Kidney epithelial cell (primary cell): ENCODE results near the gene KCNK5. TPM values are rescaled to one million over a fixed set of nuclear protein-coding genes. Genes with fewer than 3 reads are reported as not detected.

Source experiments
- DNase-seq: peaks from one replicate; pipeline ENCODE4 v3.0.0-alpha.2; 2010; ENCODE audit warnings: low read depth
- H3K27me3 ChIP-seq: 2 replicates; pipeline ENCODE4 v1.6.0; 2011; ENCODE audit warnings: low read length; ENCODE audit not compliant: control insufficient read depth, insufficient read depth
- H3K36me3 ChIP-seq: 2 replicates; pipeline ENCODE4 v1.5.1; 2011; ENCODE audit warnings: low read length; ENCODE audit not compliant: control insufficient read depth, insufficient read depth
- H3K4me3 ChIP-seq: 2 replicates; pipeline ENCODE4 v1.5.1; 2011; ENCODE audit warnings: low read depth, mild to moderate bottlenecking, control low read depth, low read length
- CTCF ChIP-seq: IDR thresholded peaks from 2 replicates; pipeline ENCODE4 v1.5.1; 2011; ENCODE audit warnings: mild to moderate bottlenecking, moderate library complexity, low read length, control low read depth, inconsistent platforms; ENCODE audit not compliant: insufficient read depth, poor library complexity, severe bottlenecking
- total RNA-seq: library from RNA; depleted of rRNA; stranded (reverse); fragments of >200 nt; gene quantifications from 2 replicates; pipeline ENCODE4 v1.2.3, GENCODE V29; 2015

The KCNK5 gene
- total RNA-seq, 1 donor from 2014 or later: 2.3 TPM

GRCh38 chr6:39190545-39191235, 38.6 kb downstream of the KCNK5 start:
- no peaks in the 10 kb centered on the region for H3K36me3 ChIP-seq
- no peak overlapping the region for H3K4me3 ChIP-seq
- no peak for TF ChIP-seq CTCF
- H3K27me3 ChIP-seq: no peaks in the 10 kb centered on the region
- DNase-seq: no peak

GRCh38 chr6:39189915-39190544, 39.2 kb downstream of the KCNK5 start:
- no peak for DNase-seq
- H3K36me3 ChIP-seq: no peaks in the 10 kb centered on the region
- peak; percentile 52 for TF ChIP-seq CTCF
- H3K4me3 ChIP-seq: no peak overlapping the region
- H3K27me3 ChIP-seq: no peaks in the 10 kb centered on the region

GRCh38 chr6:39189131-39189530, 40.1 kb downstream of the KCNK5 start:
- no peak overlapping the region for H3K4me3 ChIP-seq
- no peak for DNase-seq
- no peaks in the 10 kb centered on the region for H3K27me3 ChIP-seq
- no peaks in the 10 kb centered on the region for H3K36me3 ChIP-seq
- no peak for TF ChIP-seq CTCF

GRCh38 chr6:39188571-39188970, 40.7 kb downstream of the KCNK5 start:
- no peak overlapping the region for H3K4me3 ChIP-seq
- no peak for TF ChIP-seq CTCF
- no peaks in the 10 kb centered on the region for H3K36me3 ChIP-seq
- no peaks in the 10 kb centered on the region for H3K27me3 ChIP-seq
- no peak for DNase-seq

- no peak for TF ChIP-seq CTCF
- no peaks in the 10 kb centered on the region for H3K27me3 ChIP-seq
- no peak for DNase-seq
- H3K4me3 ChIP-seq: no peak overlapping the region
- no peaks in the 10 kb centered on the region for H3K36me3 ChIP-seq
These were observed 41.2 kb downstream of the KCNK5 start for GRCh38 chr6:39188098-39188450.
